Measurements from ENCODE around the gene MTA2. TPM values are rescaled to one million over a fixed set of nuclear protein-coding genes. Genes with fewer than 3 reads are reported as not detected.

MTA2 gene
- total RNA-seq, 4 donors from 2014 or later: 47.9 to 74.7 (median 58.9) TPM

DNA sequence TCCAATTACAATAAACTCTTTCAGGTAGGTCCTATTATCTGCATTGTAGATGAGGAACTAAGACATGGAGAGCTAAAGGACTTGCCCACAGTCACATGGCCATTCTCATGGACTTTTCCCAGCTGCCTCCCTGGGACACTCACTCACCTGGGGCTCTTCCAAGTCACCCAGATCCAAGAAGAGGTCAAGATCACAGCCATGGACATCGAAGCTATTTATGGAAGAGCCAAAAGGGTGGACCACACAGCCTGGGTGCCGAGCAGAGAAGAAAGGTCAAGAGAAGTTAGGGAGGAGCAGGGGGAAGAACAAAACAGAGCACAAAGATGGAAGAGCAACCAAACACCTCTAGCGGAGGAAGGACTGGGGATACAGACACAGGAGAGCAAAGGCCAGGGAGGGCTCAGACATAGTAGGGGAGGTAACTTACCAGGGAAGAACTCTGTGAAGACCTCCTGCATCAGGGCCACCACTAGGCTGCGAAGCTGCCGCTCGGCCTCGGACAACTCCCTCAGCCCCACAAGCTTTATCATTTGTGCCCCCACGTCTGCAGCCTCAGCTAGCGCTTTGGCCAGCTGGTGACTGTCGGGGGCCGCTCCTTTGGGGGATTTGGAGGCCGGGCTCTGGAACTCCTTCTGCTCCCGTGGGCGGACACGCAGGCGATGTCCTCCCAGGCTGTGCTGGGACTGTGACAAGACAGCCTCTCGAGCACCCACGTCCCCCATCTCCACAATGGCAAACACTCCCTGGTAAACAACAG lies 20.5 kb downstream of the MTA2 start:
- Histone ChIP-seq H3K27ac (no peak overlapping the region), H3K36me3 (peaks cover 0 to 71% (median 0%) of the 10 kb centered on the region in 3 donors), H3K27me3 (no peaks in the 10 kb centered on the region), H3K9me3 (no peaks in the 10 kb centered on the region), H3K4me3 (no peak overlapping the region), H3K4me1 (peaks cover 0 to under 1% (median 0%) of the 10 kb centered on the region in 4 donors)
- DNase-seq: peak in 1 of 3 donors; percentile 14
- TF ChIP-seq POLR2A (IDR thresholded peaks at IDR 0.05) (no peak), CTCF (IDR thresholded peaks at IDR 0.05) (no peak)

DNA sequence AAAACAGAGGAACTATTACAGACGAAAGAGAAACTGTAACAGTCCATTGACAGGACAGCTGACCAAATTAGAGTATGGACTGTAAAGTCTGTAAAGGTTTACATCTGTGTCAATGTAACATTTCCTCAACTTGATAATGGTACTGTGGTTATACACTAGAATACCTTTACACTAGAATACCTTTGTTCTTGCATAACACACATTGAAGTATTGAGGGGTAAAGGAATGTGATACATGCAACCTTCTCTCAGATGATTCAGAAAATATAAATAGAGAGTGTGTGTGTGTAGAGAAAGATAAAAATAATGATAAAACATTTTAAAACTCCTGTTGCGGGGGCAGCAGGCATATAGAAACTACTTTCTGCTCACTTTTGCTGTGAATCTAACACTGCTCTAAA lies 22.4 kb downstream of the MTA2 start:
- DNase-seq: no peak
- Histone ChIP-seq H3K9me3 (no peaks in the 10 kb centered on the region), H3K36me3 (peaks cover 0 to 54% (median 0%) of the 10 kb centered on the region in 3 donors), H3K27ac (no peak overlapping the region), H3K4me3 (no peak overlapping the region), H3K27me3 (no peaks in the 10 kb centered on the region), H3K4me1 (peaks cover 0 to 16% (median 2%) of the 10 kb centered on the region in 4 donors)
- TF ChIP-seq CTCF (IDR thresholded peaks at IDR 0.05) (no peak), POLR2A (IDR thresholded peaks at IDR 0.05) (no peak)

GRCh38 chr11:62578541-62578940 lies 23.1 kb downstream of the MTA2 start:
- H3K4me1 ChIP-seq: peaks cover 0 to 16% (median 2%) of the 10 kb centered on the region in 4 donors
- no peak overlapping the region for H3K4me3 ChIP-seq
- H3K36me3 ChIP-seq: peaks cover 0 to 49% (median 0%) of the 10 kb centered on the region in 3 donors
- TF ChIP-seq POLR2A (IDR thresholded peaks at IDR 0.05) (no peak), CTCF (IDR thresholded peaks at IDR 0.05) (no peak)
- peak in 1 of 3 donors; percentile 37 for DNase-seq
- no peak overlapping the region for H3K27ac ChIP-seq
- H3K27me3 ChIP-seq: no peaks in the 10 kb centered on the region
- no peaks in the 10 kb centered on the region for H3K9me3 ChIP-seq

DNA sequence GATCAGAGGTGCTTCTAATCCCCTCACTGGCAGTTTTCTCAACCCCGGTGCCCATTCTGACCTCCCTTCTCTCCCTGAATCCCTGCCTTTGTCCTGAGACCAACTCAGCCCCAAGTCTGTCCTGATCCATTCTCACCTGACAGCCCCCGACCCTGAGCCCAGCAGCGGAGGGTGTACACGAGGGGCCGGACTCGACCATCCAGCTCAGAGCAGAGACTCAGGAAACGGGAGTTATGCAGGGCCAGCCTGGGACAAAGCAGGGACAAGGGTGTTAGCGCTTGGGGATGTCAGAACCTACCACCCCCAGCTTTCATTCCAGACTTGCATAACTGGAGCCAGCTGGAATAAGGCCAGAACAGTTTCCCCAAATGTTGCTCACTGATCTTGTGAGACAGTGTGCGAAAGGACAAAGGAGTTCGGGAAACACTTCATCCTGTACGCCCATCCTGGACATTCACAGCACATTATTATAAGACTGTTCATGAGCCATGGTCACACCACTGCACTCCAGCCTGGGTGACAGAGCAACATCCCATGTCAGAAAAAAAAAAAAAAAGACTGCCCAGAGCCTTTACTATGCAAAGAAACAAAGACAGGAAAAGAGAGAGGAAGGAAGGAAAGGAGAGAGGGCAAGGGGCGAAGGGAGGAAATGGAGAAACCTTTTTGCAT lies 24.5 kb downstream of the MTA2 start:
- DNase-seq: peak in 1 of 3 donors; percentile 43
- Histone ChIP-seq H3K4me1 (peaks cover 0 to 22% (median 3%) of the 10 kb centered on the region in 4 donors), H3K27ac (peak overlapping the region in 2 of 4 donors; percentile 47 to 62), H3K9me3 (no peaks in the 10 kb centered on the region), H3K36me3 (peaks cover 0 to 47% (median 0%) of the 10 kb centered on the region in 3 donors), H3K27me3 (no peaks in the 10 kb centered on the region), H3K4me3 (no peak overlapping the region)
- TF ChIP-seq POLR2A (IDR thresholded peaks at IDR 0.05): no peak
- no peak for TF ChIP-seq CTCF (IDR thresholded peaks at IDR 0.05)

DNA sequence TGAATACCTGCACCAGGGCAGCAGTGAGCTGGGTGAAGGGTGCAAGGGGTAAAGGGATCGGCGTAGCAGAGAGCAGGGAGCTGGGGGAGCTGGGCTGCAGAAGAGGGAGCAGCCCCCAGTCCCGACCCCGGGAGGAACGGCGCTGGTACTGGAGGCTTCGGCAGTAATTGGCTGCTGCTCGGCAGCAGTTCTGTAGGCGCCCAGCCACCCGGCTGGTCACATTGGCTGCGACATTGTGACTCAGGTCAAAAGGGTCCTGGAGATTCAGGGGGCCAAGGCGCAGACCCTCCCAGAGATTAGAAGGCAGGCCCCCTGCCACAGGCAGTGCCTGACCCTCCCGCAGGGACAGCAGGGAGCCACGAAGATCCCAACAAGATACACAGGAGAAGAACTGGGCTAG lies 25.8 kb downstream of the MTA2 start:
- Histone ChIP-seq H3K9me3 (no peaks in the 10 kb centered on the region), H3K27me3 (no peaks in the 10 kb centered on the region), H3K27ac (no peak overlapping the region), H3K4me3 (peak overlapping the region in 1 of 4 donors; percentile 83), H3K36me3 (peaks cover 0 to 46% (median 0%) of the 10 kb centered on the region in 3 donors), H3K4me1 (peaks cover 0 to 27% (median 3%) of the 10 kb centered on the region in 4 donors)
- peak in 1 of 3 donors; percentile 40 for DNase-seq
- TF ChIP-seq CTCF (IDR thresholded peaks at IDR 0.05) (no peak), POLR2A (IDR thresholded peaks at IDR 0.05) (no peak)

All from Peyer's patch (tissue), 4 donors.